ENCODE data around the gene CACNB2. TPM values are rescaled to one million over a fixed set of nuclear protein-coding genes. Genes with fewer than 3 reads are reported as not detected.

Gene CACNB2
- total RNA-seq, 2 experiments from 2014 or later, result not detected

- H3K36me3 Mint-ChIP-seq, result no peaks in the 10 kb centered on the region
- H3K4me3 Mint-ChIP-seq, result no peak overlapping the region
These were observed 132.8 kb downstream of the CACNB2 start for GRCh38 chr10:18273039-18273438.

GRCh38 chr10:18278181-18278580 is 138.0 kb downstream of the CACNB2 start:
- no peak for ATAC-seq

More at GRCh38 chr10:18273039-18273438, 132.8 kb downstream of the CACNB2 start:
- no peak for DNase-seq
- ATAC-seq, result no peak
- no peaks in the 10 kb centered on the region for H3K27me3 Mint-ChIP-seq
- H3K27ac Mint-ChIP-seq, result no peak overlapping the region
- H3K4me1 Mint-ChIP-seq, result no peaks in the 10 kb centered on the region
- no peaks in the 10 kb centered on the region for H3K9me3 Mint-ChIP-seq (ENCODE audit: low read depth)
- CTCF ChIA-PET, result no interaction called here

DNA sequence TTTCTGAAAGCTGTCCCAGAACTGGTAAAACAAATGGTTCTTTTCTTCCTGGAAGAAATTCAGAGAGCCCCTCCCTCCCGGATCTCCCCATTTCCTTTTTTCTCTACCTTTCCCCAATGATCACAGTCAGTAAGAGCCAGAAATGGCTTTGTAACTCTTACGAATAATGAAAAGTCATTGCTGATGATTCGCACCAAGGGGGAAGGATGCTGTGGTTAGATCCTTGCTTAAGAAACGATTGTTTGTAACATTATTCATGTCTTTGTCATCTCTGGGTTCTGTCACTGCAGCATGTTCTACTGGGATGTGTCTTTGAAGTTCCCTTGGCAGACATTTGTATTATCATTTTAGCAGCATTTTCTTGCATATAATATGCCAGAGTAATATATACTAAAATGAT is 138.9 kb downstream of the CACNB2 start:
- ATAC-seq (no peak), DNase-seq (no peak)
- Mint-ChIP-seq H3K9me3 (ENCODE audit: low read depth) (no peaks in the 10 kb centered on the region), H3K4me3 (no peak overlapping the region), H3K36me3 (no peaks in the 10 kb centered on the region), H3K27me3 (no peaks in the 10 kb centered on the region), H3K4me1 (no peaks in the 10 kb centered on the region), H3K27ac (no peak overlapping the region)
- CTCF ChIA-PET, result no interaction called here

More at GRCh38 chr10:18278181-18278580, 138.0 kb downstream of the CACNB2 start:
- H3K36me3 Mint-ChIP-seq, result no peaks in the 10 kb centered on the region
- H3K27me3 Mint-ChIP-seq, result no peaks in the 10 kb centered on the region
- no peak for DNase-seq
- no peaks in the 10 kb centered on the region for H3K9me3 Mint-ChIP-seq (ENCODE audit: low read depth)
- H3K4me1 Mint-ChIP-seq, result no peaks in the 10 kb centered on the region
- no peak overlapping the region for H3K4me3 Mint-ChIP-seq
- CTCF ChIA-PET, result no interaction called here
- H3K27ac Mint-ChIP-seq, result no peak overlapping the region

DNA sequence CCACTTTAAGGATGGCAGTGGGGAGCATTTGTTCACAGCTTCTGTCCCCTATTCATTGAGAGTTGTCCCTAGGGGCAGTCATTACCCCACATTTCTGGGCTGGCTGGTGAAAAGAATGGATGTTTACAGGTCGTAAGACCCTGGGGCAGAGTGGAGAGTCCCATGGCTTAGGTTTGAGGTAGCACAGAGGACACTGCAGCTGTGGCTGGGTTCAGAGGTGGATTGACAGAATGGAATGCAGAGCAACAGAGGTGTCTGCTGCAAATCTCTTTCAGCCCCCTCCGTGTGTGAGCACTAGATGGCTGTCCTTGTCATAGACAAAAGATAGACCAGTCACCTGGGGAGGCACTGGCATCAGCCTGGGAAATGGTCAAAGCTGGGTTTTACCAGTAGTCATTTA is 141.9 kb downstream of the CACNB2 start:
- Mint-ChIP-seq H3K9me3 (ENCODE audit: low read depth) (no peaks in the 10 kb centered on the region), H3K4me1 (no peaks in the 10 kb centered on the region)
- CTCF ChIA-PET, result no interaction called here

DNA sequence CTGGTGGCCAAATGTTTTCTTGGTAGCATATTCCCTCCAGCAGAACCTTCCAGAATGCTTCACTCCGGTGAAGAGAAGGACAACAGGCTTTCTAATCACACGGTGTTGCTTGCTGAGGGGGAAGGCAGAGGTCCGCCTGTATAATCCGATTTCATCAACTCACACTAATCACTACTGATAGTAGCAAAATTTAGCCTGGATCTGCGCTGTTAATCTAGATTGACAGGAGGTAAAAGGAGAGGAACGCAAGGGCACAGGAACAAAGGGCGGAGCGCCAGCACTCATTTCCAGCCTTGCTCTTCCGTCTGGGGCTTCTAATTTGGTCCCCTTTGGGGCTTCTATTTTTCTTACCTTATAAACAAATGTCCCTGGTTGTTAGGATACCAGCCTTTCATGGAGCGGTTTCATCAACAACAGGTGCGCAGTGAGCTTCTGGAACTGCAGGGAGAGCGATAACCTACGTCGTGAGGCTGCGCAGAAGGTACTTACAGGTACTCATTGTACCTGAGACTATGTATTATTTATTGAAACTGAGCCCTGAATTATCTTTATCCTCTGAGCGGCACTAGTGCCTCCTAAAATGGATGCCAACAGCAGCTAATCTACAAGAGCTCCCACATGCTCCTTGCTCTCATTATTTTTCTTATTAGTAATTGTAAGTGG is 150.6 kb downstream of the CACNB2 start:
- Mint-ChIP-seq H3K36me3 (no peaks in the 10 kb centered on the region), H3K27me3 (no peaks in the 10 kb centered on the region), H3K4me3 (no peak overlapping the region), H3K9me3 (ENCODE audit: low read depth) (no peaks in the 10 kb centered on the region), H3K27ac (no peak overlapping the region), H3K4me1 (no peaks in the 10 kb centered on the region)
- CTCF ChIA-PET, result no interaction called here
- no peak for DNase-seq
- ATAC-seq, result no peak

More for the DNA sequence above, 141.9 kb downstream of the CACNB2 start:
- DNase-seq (no peak), ATAC-seq (no peak)
- Mint-ChIP-seq H3K4me3 (no peak overlapping the region), H3K27ac (no peak overlapping the region), H3K36me3 (no peaks in the 10 kb centered on the region), H3K27me3 (no peaks in the 10 kb centered on the region)

DNA sequence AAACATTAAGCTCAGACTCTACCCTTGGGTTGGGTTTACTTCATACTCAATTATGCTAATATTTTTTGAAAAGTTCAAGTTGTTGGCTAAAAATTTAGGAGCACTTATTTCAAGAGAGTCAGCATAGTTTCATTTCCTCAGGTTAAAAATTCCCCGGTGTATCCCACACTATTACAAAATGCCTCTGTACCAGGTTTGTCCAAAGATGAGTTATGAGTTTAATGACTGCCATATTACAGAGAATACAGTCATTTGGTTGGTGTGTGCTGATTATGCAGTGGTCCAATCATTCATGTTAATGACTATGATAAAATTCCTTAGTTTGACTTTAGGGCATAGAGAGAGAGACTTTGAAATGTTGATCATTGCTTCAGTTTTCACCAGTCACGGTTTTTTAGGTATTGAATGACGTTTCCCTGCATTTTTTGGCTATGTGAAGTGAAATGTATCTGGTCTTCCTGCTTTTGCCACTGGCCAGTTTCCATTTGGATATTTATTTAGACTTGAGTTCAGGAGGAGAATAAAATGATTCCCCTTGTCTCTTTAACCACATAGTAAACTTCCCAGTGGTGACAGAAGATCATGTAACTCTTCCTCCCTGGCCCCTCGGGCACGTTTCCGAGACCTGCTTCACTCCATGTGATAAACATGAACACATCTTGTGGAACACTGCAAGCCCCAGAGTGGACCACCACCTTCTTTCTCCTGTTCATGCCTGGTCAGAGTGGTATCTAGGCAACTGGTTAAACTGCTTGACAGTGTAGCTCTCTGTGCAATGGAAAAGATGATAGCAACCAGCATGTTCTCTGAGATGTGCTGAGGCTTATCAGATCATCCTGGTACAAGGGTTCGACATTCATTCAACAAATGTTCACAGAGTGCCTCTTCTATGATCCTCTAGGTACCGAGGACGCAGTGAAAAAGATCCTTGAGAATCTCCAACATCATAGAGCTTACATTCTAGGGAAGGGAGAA is 153.6 kb downstream of the CACNB2 start:
- CTCF ChIA-PET, result no interaction called here
- Mint-ChIP-seq H3K27ac (no peak overlapping the region), H3K9me3 (ENCODE audit: low read depth) (no peaks in the 10 kb centered on the region), H3K4me1 (no peaks in the 10 kb centered on the region), H3K4me3 (no peak overlapping the region), H3K36me3 (no peaks in the 10 kb centered on the region), H3K27me3 (no peaks in the 10 kb centered on the region)
- no peak for DNase-seq
- ATAC-seq, result no peak

DNA sequence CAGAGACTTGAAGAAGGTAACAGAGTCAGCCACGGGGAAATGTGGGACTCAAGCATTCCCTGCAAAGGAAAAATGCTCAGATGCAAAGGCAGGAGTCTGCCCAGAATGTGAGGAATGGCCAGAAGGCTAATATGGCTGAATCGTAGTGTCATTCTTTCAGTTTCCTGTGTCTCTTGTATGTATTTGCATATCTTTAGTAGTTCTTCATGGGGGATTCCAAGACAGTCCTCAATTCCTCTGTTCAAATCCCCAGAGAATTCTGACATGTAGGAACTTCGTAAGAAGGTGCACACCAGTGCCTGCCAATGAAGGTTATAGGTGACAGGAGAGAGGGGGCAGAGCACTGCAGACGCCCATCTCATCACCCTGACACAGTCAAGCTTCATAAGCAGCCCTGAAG is 154.4 kb downstream of the CACNB2 start:
- ATAC-seq (no peak), DNase-seq (no peak)
- Mint-ChIP-seq H3K27ac (no peak overlapping the region), H3K9me3 (ENCODE audit: low read depth) (no peaks in the 10 kb centered on the region), H3K4me3 (no peak overlapping the region), H3K36me3 (no peaks in the 10 kb centered on the region), H3K27me3 (no peaks in the 10 kb centered on the region), H3K4me1 (no peaks in the 10 kb centered on the region)
- CTCF ChIA-PET, result no interaction called here

- Mint-ChIP-seq H3K27ac (no peak overlapping the region), H3K36me3 (no peaks in the 10 kb centered on the region), H3K27me3 (no peaks in the 10 kb centered on the region), H3K4me1 (no peaks in the 10 kb centered on the region), H3K9me3 (ENCODE audit: low read depth) (no peaks in the 10 kb centered on the region), H3K4me3 (no peak overlapping the region)
- CTCF ChIA-PET, result no interaction called here
- DNase-seq (no peak), ATAC-seq (no peak)
These were observed 157.4 kb downstream of the CACNB2 start for GRCh38 chr10:18297659-18298058.

GRCh38 chr10:18298256-18298655 is 158.0 kb downstream of the CACNB2 start:
- Mint-ChIP-seq H3K4me1 (no peaks in the 10 kb centered on the region), H3K27ac (no peak overlapping the region), H3K4me3 (no peak overlapping the region), H3K9me3 (ENCODE audit: low read depth) (no peaks in the 10 kb centered on the region), H3K27me3 (no peaks in the 10 kb centered on the region), H3K36me3 (no peaks in the 10 kb centered on the region)
- DNase-seq (no peak), ATAC-seq (no peak)
- CTCF ChIA-PET, result no interaction called here

- no peak for ATAC-seq
These were observed 163.9 kb downstream of the CACNB2 start for GRCh38 chr10:18303851-18304801.

GRCh38 chr10:18306031-18306430 is 165.8 kb downstream of the CACNB2 start:
- no peaks in the 10 kb centered on the region for H3K4me1 Mint-ChIP-seq
- no peaks in the 10 kb centered on the region for H3K36me3 Mint-ChIP-seq
- no peaks in the 10 kb centered on the region for H3K9me3 Mint-ChIP-seq (ENCODE audit: low read depth)
- CTCF ChIA-PET, result no interaction called here
- no peak for ATAC-seq
- no peaks in the 10 kb centered on the region for H3K27me3 Mint-ChIP-seq
- H3K27ac Mint-ChIP-seq, result no peak overlapping the region
- no peak for DNase-seq
- H3K4me3 Mint-ChIP-seq, result no peak overlapping the region

More at GRCh38 chr10:18303851-18304801, 163.9 kb downstream of the CACNB2 start:
- no peaks in the 10 kb centered on the region for H3K27me3 Mint-ChIP-seq
- no peak overlapping the region for H3K4me3 Mint-ChIP-seq
- CTCF ChIA-PET, result no interaction called here
- no peaks in the 10 kb centered on the region for H3K4me1 Mint-ChIP-seq
- no peaks in the 10 kb centered on the region for H3K9me3 Mint-ChIP-seq (ENCODE audit: low read depth)
- H3K27ac Mint-ChIP-seq, result no peak overlapping the region
- H3K36me3 Mint-ChIP-seq, result no peaks in the 10 kb centered on the region
- no peak for DNase-seq

- no peak overlapping the region for H3K4me3 Mint-ChIP-seq
- no peak for ATAC-seq
These were observed 168.4 kb downstream of the CACNB2 start for GRCh38 chr10:18308600-18308999.

GRCh38 chr10:18310761-18311160 is 170.5 kb downstream of the CACNB2 start:
- CTCF ChIA-PET, result no interaction called here
- Mint-ChIP-seq H3K9me3 (ENCODE audit: low read depth) (no peaks in the 10 kb centered on the region), H3K27ac (no peak overlapping the region), H3K4me1 (no peaks in the 10 kb centered on the region), H3K36me3 (no peaks in the 10 kb centered on the region), H3K27me3 (no peaks in the 10 kb centered on the region), H3K4me3 (no peak overlapping the region)
- DNase-seq (no peak), ATAC-seq (no peak)

More at GRCh38 chr10:18308600-18308999, 168.4 kb downstream of the CACNB2 start:
- Mint-ChIP-seq H3K4me1 (no peaks in the 10 kb centered on the region), H3K27ac (no peak overlapping the region), H3K27me3 (no peaks in the 10 kb centered on the region), H3K9me3 (ENCODE audit: low read depth) (no peaks in the 10 kb centered on the region), H3K36me3 (no peaks in the 10 kb centered on the region)
- CTCF ChIA-PET, result no interaction called here
- no peak for DNase-seq
